ENCODE measurements around the gene CLEC16A.

CLEC16A gene

DNA sequence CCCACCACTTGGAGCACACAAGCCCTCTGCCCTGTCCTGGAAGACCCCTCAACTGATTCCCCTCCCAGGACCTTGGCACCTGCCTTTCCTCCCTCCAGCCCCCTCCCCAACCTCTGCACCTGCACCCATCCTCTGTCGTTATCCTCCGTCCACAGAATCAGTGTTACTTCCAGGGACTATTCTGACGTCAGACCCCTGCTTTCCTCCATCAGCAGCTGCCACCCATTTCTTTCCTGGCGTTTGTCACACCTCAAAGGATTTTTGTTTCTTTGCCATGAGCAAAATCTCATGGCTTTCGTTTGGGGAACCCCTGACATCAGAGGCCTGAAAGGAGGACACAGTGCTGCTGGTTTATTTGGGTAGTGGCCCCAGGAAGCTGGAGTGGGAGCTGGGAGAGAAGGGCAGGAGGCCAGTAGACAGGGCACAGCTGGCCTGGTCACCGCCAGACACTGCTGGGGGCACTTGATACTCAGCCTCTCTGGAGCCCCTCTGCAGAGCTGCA, 243.2 kb downstream of the CLEC16A start:
- no peak overlapping the region for H3K4me3 ChIP-seq (ENCODE audit: low read depth in 1 of 2, low read length in 1 of 2)
- H3K9me3 ChIP-seq = no peaks in the 10 kb centered on the region
- H3K27me3 ChIP-seq = no peaks in the 10 kb centered on the region
- peaks cover 5% of the 10 kb centered on the region for H3K36me3 ChIP-seq
- TF ChIP-seq, protein P1, sequence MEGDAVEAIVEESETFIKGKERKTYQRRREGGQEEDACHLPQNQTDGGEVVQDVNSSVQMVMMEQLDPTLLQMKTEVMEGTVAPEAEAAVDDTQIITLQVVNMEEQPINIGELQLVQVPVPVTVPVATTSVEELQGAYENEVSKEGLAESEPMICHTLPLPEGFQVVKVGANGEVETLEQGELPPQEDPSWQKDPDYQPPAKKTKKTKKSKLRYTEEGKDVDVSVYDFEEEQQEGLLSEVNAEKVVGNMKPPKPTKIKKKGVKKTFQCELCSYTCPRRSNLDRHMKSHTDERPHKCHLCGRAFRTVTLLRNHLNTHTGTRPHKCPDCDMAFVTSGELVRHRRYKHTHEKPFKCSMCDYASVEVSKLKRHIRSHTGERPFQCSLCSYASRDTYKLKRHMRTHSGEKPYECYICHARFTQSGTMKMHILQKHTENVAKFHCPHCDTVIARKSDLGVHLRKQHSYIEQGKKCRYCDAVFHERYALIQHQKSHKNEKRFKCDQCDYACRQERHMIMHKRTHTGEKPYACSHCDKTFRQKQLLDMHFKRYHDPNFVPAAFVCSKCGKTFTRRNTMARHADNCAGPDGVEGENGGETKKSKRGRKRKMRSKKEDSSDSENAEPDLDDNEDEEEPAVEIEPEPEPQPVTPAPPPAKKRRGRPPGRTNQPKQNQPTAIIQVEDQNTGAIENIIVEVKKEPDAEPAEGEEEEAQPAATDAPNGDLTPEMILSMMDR (IDR thresholded peaks at IDR 0.05) = no peak
- no peaks in the 10 kb centered on the region for H3K4me1 ChIP-seq (ENCODE audit: control insufficient read depth in 1 of 2, insufficient read depth in 1 of 2, low read depth in 1 of 2, low read length in 1 of 2)
- H3K27ac ChIP-seq = no peak overlapping the region

DNA sequence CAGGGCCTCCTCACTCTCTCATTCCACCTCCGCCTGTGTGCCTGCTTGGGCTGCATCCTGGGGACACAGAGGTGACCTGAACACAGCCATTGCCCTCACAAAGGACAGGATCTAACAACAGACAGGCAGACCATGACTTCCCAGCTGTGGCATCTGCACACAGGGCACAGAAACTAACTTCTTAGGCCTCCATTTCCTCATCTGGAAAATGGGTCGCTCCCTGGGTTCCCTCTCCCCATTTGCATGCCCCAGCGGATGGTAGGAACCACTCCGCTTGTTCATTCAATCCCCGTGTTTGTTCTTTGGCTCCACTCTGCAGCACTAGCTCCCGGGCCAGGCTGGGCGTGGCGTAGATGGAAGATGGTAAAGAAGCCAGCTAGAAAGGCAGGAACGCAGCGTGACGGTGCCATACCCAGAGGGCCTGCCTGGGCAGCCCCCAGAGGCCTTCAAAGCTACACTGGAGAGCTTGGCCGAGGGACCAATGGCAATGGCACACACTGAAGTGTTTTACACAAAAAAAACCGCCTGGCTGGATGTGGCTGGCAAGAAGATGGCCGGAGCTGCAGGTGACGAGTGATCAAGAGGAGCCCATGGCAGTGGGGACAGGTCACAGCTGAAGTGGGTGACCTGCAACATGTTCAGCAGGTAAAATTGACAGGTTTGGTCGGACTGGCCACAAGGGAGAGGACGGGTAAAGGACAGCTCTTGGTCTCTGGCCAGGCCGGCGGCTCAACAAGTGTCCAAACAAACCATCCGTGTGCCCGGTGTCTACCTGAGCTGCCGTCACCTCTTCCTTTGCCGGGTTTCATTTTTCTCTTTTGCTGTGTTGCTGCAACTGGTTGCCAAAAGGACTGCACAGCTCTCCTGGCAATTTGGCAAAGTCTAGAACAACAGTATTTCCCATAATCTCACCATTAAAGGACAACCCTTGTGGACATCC, 244.7 kb downstream of the CLEC16A start:
- H3K27ac ChIP-seq = no peak overlapping the region
- no peaks in the 10 kb centered on the region for H3K4me1 ChIP-seq (ENCODE audit: control insufficient read depth in 1 of 2, insufficient read depth in 1 of 2, low read depth in 1 of 2, low read length in 1 of 2)
- no peaks in the 10 kb centered on the region for H3K27me3 ChIP-seq
- TF ChIP-seq, protein P1 (IDR thresholded peaks at IDR 0.05) = no peak
- no peaks in the 10 kb centered on the region for H3K9me3 ChIP-seq
- H3K36me3 ChIP-seq = no peaks in the 10 kb centered on the region
- no peak overlapping the region for H3K4me3 ChIP-seq (ENCODE audit: low read depth in 1 of 2, low read length in 1 of 2)

DNA sequence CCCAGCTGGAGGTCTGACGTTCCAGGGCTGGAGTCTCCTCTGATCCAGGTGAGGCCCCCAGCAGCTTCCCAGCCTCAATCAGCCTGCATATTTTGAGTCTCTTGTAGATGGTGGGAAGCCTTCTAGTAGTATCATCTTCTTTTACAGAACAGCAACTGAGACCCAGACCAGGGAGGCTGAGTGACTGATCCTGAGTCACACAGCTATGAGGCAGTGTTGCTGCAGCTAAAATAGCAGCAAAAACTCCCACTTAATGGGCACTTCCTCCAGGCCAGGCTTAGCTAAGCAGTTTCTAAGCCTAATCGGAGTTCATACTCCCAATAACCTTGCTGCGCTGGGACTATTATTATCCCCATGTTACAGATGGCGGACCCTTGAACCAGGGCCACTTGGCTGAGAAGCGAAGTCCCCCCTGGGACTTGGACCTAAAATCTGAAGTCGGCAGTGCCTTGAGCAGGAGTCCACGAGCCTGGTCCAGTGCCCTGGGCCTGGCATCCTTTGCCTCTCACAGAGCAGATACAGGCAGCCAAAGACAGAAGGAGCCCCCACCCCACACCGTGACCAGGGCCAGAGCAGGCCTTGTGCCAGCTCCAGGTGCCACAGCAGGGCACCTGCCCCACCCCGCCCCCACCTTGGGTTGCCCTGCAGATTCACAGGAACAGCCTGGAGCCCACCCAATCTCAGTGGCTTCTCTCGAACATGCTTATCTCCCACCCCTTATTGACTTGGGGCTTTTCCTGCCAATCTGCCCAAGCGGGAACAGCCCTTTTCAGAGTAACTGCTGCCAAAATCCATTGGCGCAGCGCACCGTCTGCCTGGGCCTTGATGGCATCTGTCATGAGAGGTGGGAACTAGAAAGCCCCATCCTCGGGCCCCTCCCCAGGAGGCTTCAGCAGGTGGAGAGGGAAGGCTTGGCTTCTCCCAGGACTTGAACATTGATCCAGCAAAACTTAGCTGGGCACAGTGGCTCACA, 246.5 kb downstream of the CLEC16A start:
- TF ChIP-seq, protein P1 (IDR thresholded peaks at IDR 0.05) = no peak
- no peaks in the 10 kb centered on the region for H3K9me3 ChIP-seq
- H3K4me1 ChIP-seq (ENCODE audit: control insufficient read depth in 1 of 2, insufficient read depth in 1 of 2, low read depth in 1 of 2, low read length in 1 of 2) = no peaks in the 10 kb centered on the region
- H3K4me3 ChIP-seq (ENCODE audit: low read depth in 1 of 2, low read length in 1 of 2) = no peak overlapping the region
- no peaks in the 10 kb centered on the region for H3K36me3 ChIP-seq
- no peaks in the 10 kb centered on the region for H3K27me3 ChIP-seq
- no peak overlapping the region for H3K27ac ChIP-seq

DNA sequence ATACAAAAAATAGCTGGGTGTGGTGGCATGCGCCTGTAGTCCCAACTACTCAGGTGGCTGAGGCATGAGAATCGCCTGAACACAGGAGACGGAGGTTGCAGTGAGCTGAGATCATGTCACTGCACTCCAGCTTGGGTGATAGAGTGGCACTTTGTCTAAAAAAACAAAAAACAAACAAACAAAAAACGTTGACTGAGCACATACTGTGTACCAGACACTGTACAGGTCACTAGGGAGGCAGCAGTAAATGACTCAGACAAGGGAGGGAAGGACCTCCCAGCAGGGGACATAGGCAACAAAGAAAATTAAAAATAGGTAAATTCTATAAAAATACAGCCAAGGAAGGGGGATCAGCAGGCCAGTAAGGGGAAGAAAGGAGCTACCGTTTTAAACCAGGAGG, 247.3 kb downstream of the CLEC16A start:
- H3K4me1 ChIP-seq (ENCODE audit: control insufficient read depth in 1 of 2, insufficient read depth in 1 of 2, low read depth in 1 of 2, low read length in 1 of 2) = no peaks in the 10 kb centered on the region
- no peak overlapping the region for H3K27ac ChIP-seq
- H3K4me3 ChIP-seq (ENCODE audit: low read depth in 1 of 2, low read length in 1 of 2) = no peak overlapping the region
- no peaks in the 10 kb centered on the region for H3K9me3 ChIP-seq
- TF ChIP-seq, protein P1 (IDR thresholded peaks at IDR 0.05) = no peak
- H3K36me3 ChIP-seq = no peaks in the 10 kb centered on the region
- no peaks in the 10 kb centered on the region for H3K27me3 ChIP-seq

DNA sequence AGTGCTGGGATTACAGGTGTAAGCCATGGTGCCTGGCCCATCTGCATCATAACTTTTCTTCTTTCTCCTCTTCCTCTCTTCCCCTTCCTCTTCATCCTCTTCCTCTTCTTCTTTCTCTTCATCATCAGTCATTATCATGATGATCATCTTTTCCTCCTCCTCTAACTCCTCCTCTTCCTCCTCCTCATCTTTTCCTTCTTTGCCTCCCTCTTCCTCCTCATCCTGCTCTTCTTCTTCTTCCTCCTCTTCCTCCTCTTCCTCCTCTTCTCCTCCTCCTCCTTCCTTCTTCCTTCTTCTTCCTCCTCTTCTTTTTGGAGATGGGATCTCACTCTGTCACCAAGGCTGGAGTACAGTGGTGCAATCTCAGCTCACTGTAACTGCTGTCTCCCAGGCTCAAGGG, 249.1 kb downstream of the CLEC16A start:
- H3K27ac ChIP-seq = no peak overlapping the region
- no peaks in the 10 kb centered on the region for H3K36me3 ChIP-seq
- TF ChIP-seq, protein P1 (IDR thresholded peaks at IDR 0.05) = no peak
- no peaks in the 10 kb centered on the region for H3K27me3 ChIP-seq
- no peak overlapping the region for H3K4me3 ChIP-seq (ENCODE audit: low read depth in 1 of 2, low read length in 1 of 2)
- H3K4me1 ChIP-seq (ENCODE audit: control insufficient read depth in 1 of 2, insufficient read depth in 1 of 2, low read depth in 1 of 2, low read length in 1 of 2) = no peaks in the 10 kb centered on the region
- no peaks in the 10 kb centered on the region for H3K9me3 ChIP-seq

All from neutrophil (primary cell).